ENCODE results near the gene MEI1.
"Not testable (repeated sequence)": the region's sequence is repeated elsewhere in the genome, so short reads cannot be mapped to it uniquely, and the experiment has no call there.

The MEI1 gene

DNA sequence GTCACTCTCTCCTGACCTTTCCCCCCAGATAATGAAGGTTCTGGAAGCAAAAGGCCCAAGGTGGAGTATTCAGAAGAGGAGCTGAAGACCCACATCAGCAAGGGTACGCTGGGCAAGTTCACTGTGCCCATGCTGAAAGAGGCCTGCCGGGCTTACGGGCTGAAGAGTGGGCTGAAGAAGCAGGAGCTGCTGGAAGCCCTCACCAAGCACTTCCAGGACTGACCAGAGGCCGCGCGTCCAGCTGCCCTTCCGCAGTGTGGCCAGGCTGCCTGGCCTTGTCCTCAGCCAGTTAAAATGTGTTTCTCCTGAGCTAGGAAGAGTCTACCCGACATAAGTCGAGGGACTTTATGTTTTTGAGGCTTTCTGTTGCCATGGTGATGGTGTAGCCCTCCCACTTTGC is 35.7 kb upstream of the MEI1 start:
- H3K27ac ChIP-seq (ENCODE audit: low read depth, low read length); H2BK5ac ChIP-seq (ENCODE audit: low read length); H3K18ac ChIP-seq (ENCODE audit: low read length); H2AK5ac ChIP-seq (ENCODE audit: low read length); H3K79me1 ChIP-seq (ENCODE audit: low read length); H4K8ac ChIP-seq (ENCODE audit: low read depth, low read length); H3K23ac ChIP-seq (ENCODE audit: low read length); H3K4me2 ChIP-seq (ENCODE audit: low read length); H3K27me3 ChIP-seq (ENCODE audit: insufficient read depth, low read length, poor library complexity); H3K4me1 ChIP-seq (ENCODE audit: control insufficient read depth, low read depth, low read length); DNase-seq; H3K4me3 ChIP-seq (ENCODE audit: low read length); H3K9ac ChIP-seq (ENCODE audit: low read length); H2BK15ac ChIP-seq (replicated peaks; ENCODE audit: low read depth); H4K5ac ChIP-seq (ENCODE audit: low read length); H3K4ac ChIP-seq (ENCODE audit: low read depth, low read length); H2BK120ac ChIP-seq (ENCODE audit: low read depth, low read length); H3K79me2 ChIP-seq (ENCODE audit: control insufficient read depth, insufficient read depth, low read length); H3K56ac ChIP-seq (ENCODE audit: low read length): not testable (repeated sequence)
- WGBS (ENCODE audit: extremely low coverage, insufficient coverage, low lambda C conversion rate), result no CpG with 5 or more reads among the region's 9 CpGs
- H3K36me3 ChIP-seq (ENCODE audit: control insufficient read depth, insufficient read depth, low read length), result peaks cover 16% of the 10 kb centered on the region

DNA sequence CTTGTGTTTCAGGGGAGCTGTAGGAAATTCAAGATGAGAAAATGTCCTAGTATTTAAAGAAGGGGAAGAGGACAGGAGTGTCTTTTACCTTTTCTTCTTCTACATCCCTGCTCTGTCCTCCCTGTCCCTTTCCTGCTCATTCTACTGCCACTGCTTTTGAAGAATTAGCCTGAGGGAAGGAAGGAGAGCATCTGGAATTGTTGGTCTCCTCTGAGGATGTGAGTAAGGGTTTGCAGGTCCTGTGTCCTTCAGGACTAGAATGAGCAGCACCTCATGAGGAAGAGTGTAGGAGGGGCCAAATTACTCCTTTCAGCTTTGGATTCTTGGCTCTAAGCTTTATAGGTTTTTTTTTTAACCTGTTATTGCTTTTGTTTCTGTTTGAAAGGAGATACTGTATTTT is 34.8 kb upstream of the MEI1 start:
- no peak overlapping the region for H3K4me3 ChIP-seq (ENCODE audit: low read length)
- peaks cover 2% of the 10 kb centered on the region for H3K79me1 ChIP-seq (ENCODE audit: low read length)
- H4K8ac ChIP-seq (ENCODE audit: low read depth, low read length), result no peak overlapping the region
- H3K4me1 ChIP-seq (ENCODE audit: control insufficient read depth, low read depth, low read length), result peaks cover 2% of the 10 kb centered on the region
- H2AK5ac ChIP-seq (ENCODE audit: low read length), result no peak overlapping the region
- H3K18ac ChIP-seq (ENCODE audit: low read length), result no peak overlapping the region
- H2BK15ac ChIP-seq (replicated peaks; ENCODE audit: low read depth), result no peak overlapping the region
- H3K4me2 ChIP-seq (ENCODE audit: low read length), result no peak overlapping the region
- no peak overlapping the region for H3K23ac ChIP-seq (ENCODE audit: low read length)
- H3K56ac ChIP-seq (ENCODE audit: low read length), result no peak overlapping the region
- H3K4ac ChIP-seq (ENCODE audit: low read depth, low read length), result no peak overlapping the region
- H3K79me2 ChIP-seq (ENCODE audit: control insufficient read depth, insufficient read depth, low read length), result no peaks in the 10 kb centered on the region
- H3K9ac ChIP-seq (ENCODE audit: low read length), result no peak overlapping the region
- H3K36me3 ChIP-seq (ENCODE audit: control insufficient read depth, insufficient read depth, low read length), result peaks cover 16% of the 10 kb centered on the region
- no peaks in the 10 kb centered on the region for H3K27me3 ChIP-seq (ENCODE audit: insufficient read depth, low read length, poor library complexity)
- H2BK5ac ChIP-seq (ENCODE audit: low read length), result no peak overlapping the region
- H3K27ac ChIP-seq (ENCODE audit: low read depth, low read length), result no peak overlapping the region
- DNase-seq, result peak; percentile 42
- H4K5ac ChIP-seq (ENCODE audit: low read length), result no peak overlapping the region
- no peak overlapping the region for H2BK120ac ChIP-seq (ENCODE audit: low read depth, low read length)

DNA sequence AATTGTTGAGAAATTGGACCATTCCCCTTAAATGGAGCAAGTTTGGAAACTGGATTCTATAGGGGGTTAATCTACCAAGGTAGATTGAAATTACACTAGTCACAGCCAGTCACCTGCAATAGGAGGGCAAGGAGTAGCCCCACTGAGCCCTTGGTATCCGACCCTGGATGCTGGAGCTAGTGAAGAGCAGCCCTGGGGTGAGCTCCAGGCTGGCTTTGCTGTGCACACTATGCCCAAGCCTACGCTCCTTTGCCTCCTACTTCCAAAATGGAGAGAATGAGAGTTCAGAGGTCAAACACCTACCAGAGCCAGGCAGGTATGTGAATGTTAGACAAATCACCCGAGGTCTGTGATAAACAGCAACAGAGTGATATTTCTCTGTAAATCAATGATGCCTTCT is 34.4 kb upstream of the MEI1 start:
- no peak overlapping the region for H3K9ac ChIP-seq (ENCODE audit: low read length)
- no peak overlapping the region for H4K5ac ChIP-seq (ENCODE audit: low read length)
- DNase-seq, result no peak
- no peak overlapping the region for H4K8ac ChIP-seq (ENCODE audit: low read depth, low read length)
- H3K4me3 ChIP-seq (ENCODE audit: low read length), result no peak overlapping the region
- no peak overlapping the region for H2BK5ac ChIP-seq (ENCODE audit: low read length)
- no peak overlapping the region for H2AK5ac ChIP-seq (ENCODE audit: low read length)
- H3K23ac ChIP-seq (ENCODE audit: low read length), result no peak overlapping the region
- peaks cover 2% of the 10 kb centered on the region for H3K4me1 ChIP-seq (ENCODE audit: control insufficient read depth, low read depth, low read length)
- no peak overlapping the region for H3K4ac ChIP-seq (ENCODE audit: low read depth, low read length)
- H3K36me3 ChIP-seq (ENCODE audit: control insufficient read depth, insufficient read depth, low read length), result peaks cover 15% of the 10 kb centered on the region
- H2BK120ac ChIP-seq (ENCODE audit: low read depth, low read length), result no peak overlapping the region
- H2BK15ac ChIP-seq (replicated peaks; ENCODE audit: low read depth), result no peak overlapping the region
- H3K4me2 ChIP-seq (ENCODE audit: low read length), result no peak overlapping the region
- no peak overlapping the region for H3K56ac ChIP-seq (ENCODE audit: low read length)
- no CpG with 5 or more reads among the region's 3 CpGs for WGBS (ENCODE audit: extremely low coverage, insufficient coverage, low lambda C conversion rate)
- H3K27me3 ChIP-seq (ENCODE audit: insufficient read depth, low read length, poor library complexity), result no peaks in the 10 kb centered on the region
- H3K79me1 ChIP-seq (ENCODE audit: low read length), result peaks cover 2% of the 10 kb centered on the region
- no peak overlapping the region for H3K27ac ChIP-seq (ENCODE audit: low read depth, low read length)
- no peaks in the 10 kb centered on the region for H3K79me2 ChIP-seq (ENCODE audit: control insufficient read depth, insufficient read depth, low read length)
- no peak overlapping the region for H3K18ac ChIP-seq (ENCODE audit: low read length)

DNA sequence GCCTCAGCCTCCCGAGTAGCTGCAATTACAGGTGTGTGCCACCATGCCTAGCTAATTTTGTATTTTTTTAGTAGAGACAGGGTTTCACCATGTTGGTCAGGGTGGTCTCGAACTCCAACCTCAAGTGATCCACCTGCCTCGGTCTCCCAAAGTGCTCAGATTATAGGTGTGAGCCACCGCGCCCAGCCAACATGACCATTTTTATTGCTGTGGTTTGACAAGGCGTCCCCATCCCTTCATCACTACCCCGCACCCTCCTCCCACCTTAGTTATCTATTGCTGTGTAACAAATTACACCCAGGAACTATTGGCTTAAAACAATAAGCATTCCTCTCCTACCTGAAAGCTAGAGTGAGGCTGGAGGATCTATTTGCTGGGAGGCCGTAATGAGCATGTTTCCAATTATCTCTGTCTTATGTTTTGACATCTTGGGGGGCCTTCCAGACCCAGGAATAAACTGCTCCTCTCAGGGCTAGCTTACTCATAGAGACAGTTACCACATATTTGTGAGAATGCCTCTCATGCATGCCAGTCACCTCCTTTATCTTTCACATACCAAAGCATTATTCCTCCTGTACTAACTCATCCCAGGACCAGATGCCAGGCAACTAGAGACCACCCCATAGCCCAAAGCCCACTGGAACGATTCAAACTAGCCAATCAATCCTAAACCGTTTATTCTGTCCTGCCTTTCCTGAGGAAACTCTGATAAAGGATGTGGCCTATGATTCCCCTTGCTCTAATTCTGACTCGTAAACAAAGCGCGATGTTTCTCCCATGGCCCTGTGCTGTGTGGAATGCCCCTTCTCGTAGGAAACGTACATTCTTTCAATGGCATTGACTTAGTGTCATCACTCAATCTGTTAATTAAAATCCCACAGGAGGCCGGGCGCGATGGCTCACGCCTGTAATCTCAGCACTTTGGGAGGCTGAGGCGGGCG is 30.1 kb upstream of the MEI1 start:
- WGBS (ENCODE audit: extremely low coverage, insufficient coverage, low lambda C conversion rate), result no CpG with 5 or more reads among the region's 21 CpGs
- no peak overlapping the region for H3K27ac ChIP-seq (ENCODE audit: low read depth, low read length)

DNA sequence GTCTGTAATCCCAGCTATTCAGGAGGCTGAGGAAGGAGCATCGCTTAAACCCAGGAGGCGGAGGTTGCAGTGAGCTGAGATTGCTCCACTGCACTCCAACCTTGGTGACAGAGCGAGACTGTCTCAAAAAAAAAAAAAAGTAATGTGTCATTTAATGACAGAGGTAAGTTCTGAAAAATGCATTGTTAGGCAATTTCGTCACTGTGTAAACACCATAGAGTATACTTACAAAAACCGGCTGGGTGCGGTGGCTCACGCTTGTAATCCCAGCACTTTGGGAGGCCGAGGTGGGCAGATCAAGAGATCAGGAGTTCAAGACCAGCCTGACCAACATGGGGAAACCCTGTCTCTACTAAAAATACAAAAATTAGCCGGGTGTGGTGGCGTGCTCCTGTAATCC is 27.2 kb upstream of the MEI1 start:
- not testable (repeated sequence) for H2BK120ac ChIP-seq (ENCODE audit: low read depth, low read length); H3K79me2 ChIP-seq (ENCODE audit: control insufficient read depth, insufficient read depth, low read length); H3K4me3 ChIP-seq (ENCODE audit: low read length); H3K4ac ChIP-seq (ENCODE audit: low read depth, low read length); H2BK15ac ChIP-seq (replicated peaks; ENCODE audit: low read depth); H4K8ac ChIP-seq (ENCODE audit: low read depth, low read length); H2BK5ac ChIP-seq (ENCODE audit: low read length); H2AK5ac ChIP-seq (ENCODE audit: low read length); H4K5ac ChIP-seq (ENCODE audit: low read length); H3K4me1 ChIP-seq (ENCODE audit: control insufficient read depth, low read depth, low read length); H3K79me1 ChIP-seq (ENCODE audit: low read length); H3K56ac ChIP-seq (ENCODE audit: low read length); H3K4me2 ChIP-seq (ENCODE audit: low read length); H3K23ac ChIP-seq (ENCODE audit: low read length); H3K9ac ChIP-seq (ENCODE audit: low read length); DNase-seq; H3K18ac ChIP-seq (ENCODE audit: low read length); H3K27ac ChIP-seq (ENCODE audit: low read depth, low read length); H3K36me3 ChIP-seq (ENCODE audit: control insufficient read depth, insufficient read depth, low read length); H3K27me3 ChIP-seq (ENCODE audit: insufficient read depth, low read length, poor library complexity)
- WGBS (ENCODE audit: extremely low coverage, insufficient coverage, low lambda C conversion rate), result no CpG with 5 or more reads among the region's 10 CpGs

More for the DNA sequence above, 30.1 kb upstream of the MEI1 start:
- no peak overlapping the region for H2BK120ac ChIP-seq (ENCODE audit: low read depth, low read length)
- H4K8ac ChIP-seq (ENCODE audit: low read depth, low read length), result no peak overlapping the region
- H3K4me1 ChIP-seq (ENCODE audit: control insufficient read depth, low read depth, low read length), result peaks cover 2% of the 10 kb centered on the region
- peaks cover 5% of the 10 kb centered on the region for H3K79me1 ChIP-seq (ENCODE audit: low read length)
- H2BK15ac ChIP-seq (replicated peaks; ENCODE audit: low read depth), result no peak overlapping the region
- no peak overlapping the region for H3K18ac ChIP-seq (ENCODE audit: low read length)
- no peak overlapping the region for H3K4ac ChIP-seq (ENCODE audit: low read depth, low read length)
- no peak overlapping the region for H3K4me3 ChIP-seq (ENCODE audit: low read length)
- H2BK5ac ChIP-seq (ENCODE audit: low read length), result no peak overlapping the region
- no peak overlapping the region for H3K56ac ChIP-seq (ENCODE audit: low read length)
- H3K36me3 ChIP-seq (ENCODE audit: control insufficient read depth, insufficient read depth, low read length), result peaks cover 4% of the 10 kb centered on the region
- H3K9ac ChIP-seq (ENCODE audit: low read length), result no peak overlapping the region
- no peak overlapping the region for H2AK5ac ChIP-seq (ENCODE audit: low read length)
- no peak overlapping the region for H4K5ac ChIP-seq (ENCODE audit: low read length)
- no peaks in the 10 kb centered on the region for H3K79me2 ChIP-seq (ENCODE audit: control insufficient read depth, insufficient read depth, low read length)
- DNase-seq, result peak; percentile 39
- H3K23ac ChIP-seq (ENCODE audit: low read length), result no peak overlapping the region
- H3K4me2 ChIP-seq (ENCODE audit: low read length), result no peak overlapping the region
- no peaks in the 10 kb centered on the region for H3K27me3 ChIP-seq (ENCODE audit: insufficient read depth, low read length, poor library complexity)

Data from mesendoderm (in vitro differentiated cells).